HG03060 (cell line): ENCODE data around the gene CYSTM1.

Experiments used
- ATAC-seq: cut with Tn5 transposase; IDR thresholded peaks from one replicate; pipeline ENCODE4 v1.9.1; 2021; ENCODE audit warnings: low read depth, moderate number of reproducible peaks; ENCODE audit not compliant: unreplicated experiment

The CYSTM1 gene, protein sequence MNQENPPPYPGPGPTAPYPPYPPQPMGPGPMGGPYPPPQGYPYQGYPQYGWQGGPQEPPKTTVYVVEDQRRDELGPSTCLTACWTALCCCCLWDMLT

DNA sequence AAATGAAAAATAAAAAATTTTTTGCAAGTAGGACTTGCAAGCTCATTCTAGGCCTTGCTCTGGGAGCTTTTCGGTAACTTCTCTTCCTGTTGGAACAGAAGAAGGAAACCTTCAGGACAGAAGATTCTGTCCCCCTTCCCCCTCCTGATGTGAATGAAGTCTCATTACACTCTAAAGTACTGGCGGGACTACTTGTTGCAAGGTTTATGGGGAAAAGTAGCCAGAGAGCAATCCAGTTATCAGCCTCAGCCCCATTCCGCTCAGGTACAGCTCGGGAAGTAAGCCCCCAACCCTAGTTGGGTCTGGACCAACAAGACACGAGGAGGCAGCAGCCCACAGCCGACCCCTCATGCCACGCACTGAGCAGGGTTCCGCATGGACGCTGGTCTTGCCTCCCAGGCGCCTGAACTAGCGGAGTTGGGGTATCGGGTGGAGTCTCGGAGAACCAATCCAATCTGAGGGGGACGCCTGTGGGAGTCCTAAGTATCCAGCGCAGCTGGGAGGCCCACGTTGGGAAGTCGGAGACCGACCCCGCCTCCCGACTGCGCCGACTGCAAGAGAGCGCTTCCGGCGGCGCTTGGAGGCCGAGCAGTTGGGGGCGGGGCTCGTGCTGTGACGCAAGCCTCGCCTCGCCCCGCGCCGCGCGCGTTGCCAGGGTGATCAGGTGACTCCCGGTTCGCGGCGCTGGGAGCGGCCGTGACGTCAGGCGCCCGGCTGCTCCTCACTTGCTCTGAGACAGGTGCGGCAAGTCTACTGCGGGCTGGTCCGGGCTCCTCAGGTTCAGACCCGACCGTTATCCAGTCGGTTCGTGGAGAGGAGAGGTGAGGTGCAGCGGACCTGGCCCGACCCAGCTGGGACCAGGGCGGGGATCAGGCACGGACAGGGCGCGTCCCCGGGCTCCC, at the start of gene CYSTM1:
Gene CYSTM1, plus strand, starts transcription at position 724 of the 902 bp plus-strand sequence. CDS start 19,278 bp downstream, outside the sequence.
- ATAC-seq = peak; percentile 71

- ATAC-seq = no peak
Measured at GRCh38 chr5:140125637-140126036, 49.4 kb upstream of the CYSTM1 start, which contains the start of gene IGIP. TSS of gene IGIP (plus strand) at chr5:140125937. CDS start at chr5:140128477, 2,540 bp downstream.

- ATAC-seq = no peak
Measured at GRCh38 chr5:140126315-140127012, 48.5 kb upstream of the CYSTM1 start.

- no peak for ATAC-seq
Measured at GRCh38 chr5:140128376-140128775, 46.6 kb upstream of the CYSTM1 start.

DNA sequence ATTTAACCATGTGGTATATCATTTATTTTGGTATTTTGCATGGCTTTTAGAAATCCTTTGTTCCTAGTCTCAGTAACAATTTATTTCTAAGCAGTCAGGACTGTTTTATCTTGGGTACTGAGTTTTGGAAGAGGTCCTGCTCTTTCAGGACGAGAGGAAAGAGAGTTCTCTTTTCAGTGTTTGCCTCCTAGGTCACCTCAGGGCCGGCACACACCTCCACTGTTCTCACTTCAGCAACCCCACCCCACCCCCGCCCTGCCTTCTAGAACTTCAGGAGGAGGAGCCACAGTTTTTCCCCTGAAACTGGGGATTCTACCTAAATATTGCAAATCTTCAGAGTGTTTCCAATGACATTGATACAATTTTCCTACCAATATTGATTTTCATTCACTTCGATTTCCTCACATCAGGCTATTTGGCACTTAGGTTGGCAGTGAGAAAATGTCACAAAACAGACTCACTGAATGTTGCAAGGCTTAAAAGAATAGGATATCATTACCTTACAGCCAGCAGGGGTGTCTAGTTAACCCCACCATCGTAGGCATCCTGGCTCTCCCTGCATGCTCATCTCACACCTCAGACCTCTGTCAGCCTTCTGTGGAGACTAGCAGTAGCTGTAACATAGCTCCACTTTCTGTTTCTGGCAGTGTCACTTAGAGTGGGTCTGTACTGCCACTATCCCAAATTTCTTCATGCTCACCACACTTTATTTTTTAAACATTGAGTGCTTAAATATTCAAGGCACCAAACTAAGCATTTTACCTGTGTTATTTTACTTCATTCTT, 43.8 kb upstream of the CYSTM1 start:
- no peak for ATAC-seq

GRCh38 chr5:140131967-140132409, 43.0 kb upstream of the CYSTM1 start:
- no peak for ATAC-seq

DNA sequence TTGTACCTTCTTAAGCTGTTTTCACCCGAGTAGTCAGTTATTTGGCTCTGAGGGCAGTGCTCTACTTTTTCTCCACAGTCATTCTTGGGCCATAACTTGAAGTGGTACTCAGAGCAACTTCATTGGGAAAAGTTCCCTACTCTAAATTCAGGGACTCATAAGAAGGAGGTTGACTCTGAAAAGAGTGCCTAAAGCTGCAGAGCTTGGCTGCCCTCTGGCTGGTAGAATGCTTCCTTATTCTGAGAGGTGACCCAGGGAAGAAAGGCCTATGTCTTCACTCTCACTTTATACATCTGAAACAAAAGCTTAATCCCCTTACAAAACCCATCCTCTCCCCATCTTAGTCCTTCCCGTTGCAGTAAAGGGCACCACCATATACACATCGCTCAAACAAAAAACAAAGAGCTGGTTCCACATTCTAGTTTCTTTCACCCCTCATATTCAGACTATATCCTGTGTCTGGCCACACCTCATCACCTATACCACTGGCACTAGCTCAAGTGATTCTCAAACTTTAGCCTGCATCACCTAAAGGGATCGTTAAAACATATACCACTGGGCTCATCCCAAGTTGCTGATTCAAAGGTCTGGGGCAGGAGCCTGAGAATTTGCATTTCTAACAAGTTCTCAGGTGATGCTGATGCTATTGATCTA, 41.3 kb upstream of the CYSTM1 start:
- ATAC-seq = no peak

DNA sequence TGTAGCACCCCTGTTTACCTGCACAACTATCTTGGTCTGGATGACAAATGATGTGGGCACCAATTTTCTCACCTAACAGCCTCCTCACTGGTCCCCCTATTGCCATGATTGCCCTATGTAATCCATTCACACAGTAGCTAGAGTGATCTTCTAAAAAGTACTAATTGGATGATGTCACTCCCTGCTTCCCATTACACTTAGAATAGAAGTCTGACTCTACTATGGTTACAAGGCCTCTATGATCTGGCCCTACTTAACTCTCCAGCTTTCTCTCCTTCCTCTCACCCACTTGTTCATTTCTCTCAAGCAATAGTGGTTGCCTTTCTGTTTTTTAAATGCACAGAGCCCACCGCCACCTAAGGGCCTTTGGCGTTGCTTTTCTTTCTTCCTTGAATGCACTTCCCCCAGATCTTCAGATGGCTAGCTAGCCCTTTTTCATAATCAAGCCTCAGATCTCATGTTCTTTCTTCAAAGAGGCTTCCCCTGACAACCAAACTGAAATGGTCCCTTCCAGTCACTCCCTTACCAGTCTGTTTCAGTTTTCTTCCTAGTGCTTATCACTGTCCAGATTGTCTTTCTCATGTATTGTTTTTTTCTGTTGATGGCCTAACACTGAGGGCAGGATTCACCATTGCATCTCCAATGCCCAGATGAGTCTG, 40.6 kb upstream of the CYSTM1 start:
- no peak for ATAC-seq

- ATAC-seq = no peak
Measured at GRCh38 chr5:140135127-140135526, 39.9 kb upstream of the CYSTM1 start.

GRCh38 chr5:140136624-140137023, 38.4 kb upstream of the CYSTM1 start:
- no peak for ATAC-seq

- ATAC-seq = no peak
Measured at GRCh38 chr5:140140435-140140834, 34.6 kb upstream of the CYSTM1 start.

GRCh38 chr5:140141241-140141640, 33.7 kb upstream of the CYSTM1 start:
- no peak for ATAC-seq

GRCh38 chr5:140142246-140142645, 32.7 kb upstream of the CYSTM1 start:
- no peak for ATAC-seq

DNA sequence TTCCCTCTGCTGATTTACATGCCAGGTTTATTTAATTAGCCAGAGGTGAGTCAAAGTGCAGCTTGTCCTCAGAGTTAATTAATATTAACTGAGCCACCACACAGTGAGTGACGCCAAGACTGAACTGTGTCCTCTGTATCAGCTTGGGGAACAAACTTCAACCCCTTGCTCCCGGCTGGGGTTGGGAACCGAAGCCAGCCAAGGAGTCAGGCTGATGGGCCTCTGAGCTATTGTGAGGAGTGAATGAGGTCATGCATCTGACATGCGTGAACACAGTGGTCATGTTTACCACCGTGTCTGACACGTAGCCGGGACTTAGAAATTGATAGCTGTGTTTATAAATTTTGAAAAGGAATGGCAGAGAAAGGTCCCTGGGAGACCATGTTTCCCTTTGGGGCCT, 32.1 kb upstream of the CYSTM1 start:
- ATAC-seq = no peak

DNA sequence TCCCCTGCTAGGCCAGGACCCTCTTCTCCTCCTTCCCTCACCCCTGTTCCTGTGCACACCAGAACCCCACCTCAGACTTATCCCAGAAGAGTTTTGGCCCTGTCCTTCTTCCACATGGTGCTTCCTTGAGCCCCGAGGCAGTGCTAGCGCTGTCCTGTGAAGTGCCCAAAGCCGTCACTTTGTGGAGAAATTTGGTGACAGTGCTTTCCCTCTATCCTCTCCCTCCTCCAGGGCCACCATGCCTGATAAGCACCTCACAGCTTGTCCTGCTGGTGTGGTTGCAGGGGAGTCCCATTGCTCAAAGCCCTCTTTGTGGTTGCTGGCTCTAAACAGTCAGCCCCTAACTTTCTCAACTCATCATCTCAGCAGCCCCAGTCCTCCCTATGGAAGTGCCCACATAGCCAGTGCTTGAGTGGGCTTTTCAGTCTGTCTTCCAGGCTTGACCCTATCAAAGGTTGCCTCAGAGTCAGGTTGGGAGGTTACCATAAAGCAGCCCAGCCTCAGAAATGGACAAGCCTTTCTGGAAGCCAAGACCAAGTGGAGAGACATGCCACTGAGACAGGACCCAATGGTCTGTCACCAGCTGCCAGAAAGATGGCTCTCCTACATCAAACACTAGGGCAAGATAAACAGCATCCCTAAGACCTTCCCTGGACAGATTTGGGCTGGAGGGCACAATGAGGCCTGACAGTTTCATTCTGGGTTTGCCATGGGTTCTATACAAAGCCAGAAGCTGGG, 31.3 kb upstream of the CYSTM1 start:
- ATAC-seq = no peak

DNA sequence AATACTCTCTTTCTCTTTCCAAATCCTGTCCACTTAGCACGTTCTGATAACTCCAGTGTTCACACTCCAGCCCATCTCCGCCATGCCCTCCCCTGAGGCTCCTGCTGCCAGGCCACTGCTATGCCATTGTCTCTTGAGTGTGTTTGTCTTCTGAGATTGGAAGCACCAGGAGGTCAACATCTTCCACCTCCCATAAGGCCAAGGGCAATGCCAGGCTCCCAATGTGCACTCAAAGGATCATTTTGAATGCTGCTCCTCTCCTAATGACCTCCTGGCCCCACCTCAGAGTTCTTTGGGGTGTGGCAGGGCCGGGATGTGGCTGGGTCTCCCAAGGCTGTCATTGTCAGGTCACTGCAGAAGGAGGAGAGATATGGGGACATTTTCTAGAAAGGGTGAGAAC, 29.7 kb upstream of the CYSTM1 start:
- ATAC-seq = no peak

DNA sequence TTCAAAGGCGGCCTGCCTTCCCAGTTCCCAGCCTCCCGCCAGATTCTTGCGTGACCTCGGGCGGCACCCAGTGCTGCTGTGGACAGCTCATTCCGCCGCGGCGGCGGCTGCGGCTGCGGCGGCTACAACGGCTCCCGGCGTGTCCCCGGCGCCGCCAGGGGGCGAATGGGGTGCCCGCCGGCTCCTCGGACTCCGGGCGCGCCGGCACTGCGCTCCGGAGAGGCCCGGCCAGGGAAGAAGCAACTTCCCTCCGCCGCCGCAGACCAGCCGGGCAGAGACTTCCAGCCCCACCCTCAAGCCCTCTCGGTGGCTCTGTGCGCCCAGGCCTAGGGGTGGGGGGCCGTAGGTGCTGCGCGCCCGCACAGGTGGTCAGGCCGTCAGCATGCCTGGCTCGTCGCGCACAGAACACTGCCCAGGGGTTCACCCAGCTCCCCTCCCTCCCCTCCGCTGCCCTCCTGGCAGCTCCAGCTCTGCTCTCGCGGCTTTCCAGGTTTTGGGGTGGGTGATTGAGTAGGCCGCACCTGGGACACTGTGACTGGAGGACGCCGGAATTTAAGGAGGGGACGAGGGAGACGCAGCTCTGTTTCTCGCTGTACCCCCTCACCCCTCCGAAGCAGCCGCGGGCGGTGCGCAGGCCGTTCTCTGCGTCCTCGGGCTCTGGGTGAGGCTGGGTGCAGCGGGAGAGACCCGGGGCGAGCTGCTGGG, 29.0 kb upstream of the CYSTM1 start:
- no peak for ATAC-seq

- no peak for ATAC-seq
Measured at GRCh38 chr5:140146523-140146842, 28.5 kb upstream of the CYSTM1 start.
